ENCODE measurements around the gene STYXL2.

Gene STYXL2

DNA sequence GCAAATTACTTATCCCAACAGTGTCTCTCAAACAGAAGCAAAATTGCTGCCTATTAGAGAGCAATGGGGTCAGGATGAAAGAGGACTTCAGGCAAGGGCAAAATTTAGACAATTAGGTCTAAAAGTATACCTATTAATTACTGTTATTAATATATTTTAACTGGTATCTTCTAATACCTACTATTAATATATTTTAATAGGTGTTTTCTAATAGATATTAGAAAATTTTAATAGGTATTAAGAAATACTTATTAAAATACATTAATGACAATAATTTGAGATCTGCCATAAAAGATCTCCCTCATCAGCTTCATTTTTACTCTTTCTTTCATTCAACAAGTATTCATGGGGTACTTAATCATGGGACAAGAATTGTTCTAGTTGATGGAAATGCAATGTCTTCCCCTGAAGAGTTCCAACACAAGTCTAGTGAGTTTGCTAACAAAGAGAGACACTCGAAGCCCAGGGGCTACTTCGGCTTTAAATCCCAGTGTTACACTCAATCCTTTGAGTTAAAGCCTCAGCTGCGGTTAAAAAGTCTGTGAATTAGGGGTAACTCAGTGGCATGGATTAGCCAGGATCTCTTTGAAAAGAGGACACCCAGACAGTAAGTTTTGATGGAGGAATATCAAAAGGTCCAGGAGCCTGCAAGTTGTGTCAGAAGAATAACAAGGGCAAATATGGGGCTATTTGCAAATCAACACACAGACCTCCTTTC, 44.1 kb downstream of the STYXL2 start:
- no peak for DNase-seq

GRCh38 chr1:167138703-167139102, 44.8 kb downstream of the STYXL2 start:
- no peak for DNase-seq

GRCh38 chr1:167141963-167142362, 48.1 kb downstream of the STYXL2 start:
- no peak for DNase-seq

Measured in activated effector memory CD4-positive, alpha-beta T cell treated with Interleukin-2 at 50 U/mL for 16 hours (primary cell).